ENCODE data around the gene PACS2.

PACS2 gene

DNA sequence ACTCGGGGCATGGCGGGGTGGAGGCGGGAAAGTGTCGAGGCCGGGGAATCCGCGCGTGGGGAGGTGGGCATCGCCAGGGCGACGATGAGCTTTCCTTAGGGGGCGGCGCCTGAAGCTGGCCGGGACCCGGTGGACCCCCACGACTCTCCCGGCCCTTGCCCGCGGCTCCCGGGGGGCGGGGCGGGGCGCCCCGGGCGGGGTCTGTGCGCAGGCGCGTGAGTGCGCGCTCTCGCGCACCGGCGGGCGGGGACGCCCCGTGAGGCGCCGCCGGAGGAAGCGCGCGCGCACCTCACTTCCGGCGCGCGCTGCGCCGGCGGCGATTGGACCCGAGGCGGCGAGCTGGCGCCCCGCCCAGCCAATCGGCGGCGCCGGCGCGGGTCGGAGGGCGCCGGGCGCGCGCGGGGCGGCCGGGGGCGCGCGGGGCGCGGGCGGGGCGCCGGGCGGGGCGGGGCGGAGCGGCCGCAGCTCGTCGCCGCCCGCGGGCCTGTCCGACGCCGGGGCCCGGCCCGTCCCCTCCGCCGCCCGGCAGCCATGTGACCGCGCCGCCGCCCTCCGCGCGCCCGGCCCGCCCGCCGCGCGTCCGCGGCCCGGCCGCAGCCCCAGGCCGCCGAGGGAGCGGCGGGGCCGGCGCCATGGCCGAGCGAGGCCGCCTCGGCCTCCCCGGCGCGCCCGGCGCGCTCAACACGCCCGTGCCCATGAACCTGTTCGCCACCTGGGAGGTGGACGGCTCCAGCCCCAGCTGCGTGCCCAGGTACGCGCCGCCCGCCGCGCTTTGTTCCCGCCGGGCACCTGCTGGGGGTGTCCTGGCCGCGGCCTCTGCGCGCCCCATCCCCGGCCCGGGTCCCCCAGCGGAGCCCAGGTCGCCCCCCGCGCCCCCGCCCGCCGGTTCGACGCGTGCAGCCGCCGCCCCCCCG, at the start of gene PACS2:
PACS2 (plus strand) TSS at position 462 of the 914 bp plus-strand sequence; CDS start at position 633, 171 bp downstream.
- TF ChIP-seq CTCF (IDR thresholded peaks at IDR 0.05; ENCODE audit: low read depth, low read length, missing control alignments), result no peak
- peak within 1 kb of the TSS; percentile 64 for H3K4me3 ChIP-seq (replicated peaks; ENCODE audit: low read depth, low read length)
- no peak for DNase-seq (ENCODE audit: extremely low read depth, low read depth)

GRCh38 chr14:105267820-105268548, 46.6 kb upstream of the PACS2 start:
- no peak for DNase-seq (ENCODE audit: extremely low read depth, low read depth)
- no peak for TF ChIP-seq CTCF (IDR thresholded peaks at IDR 0.05; ENCODE audit: low read depth, low read length, missing control alignments)
- H3K4me3 ChIP-seq (replicated peaks; ENCODE audit: low read depth, low read length), result no peak overlapping the region

GRCh38 chr14:105268736-105269354, 45.7 kb upstream of the PACS2 start:
- DNase-seq (ENCODE audit: extremely low read depth, low read depth), result no peak
- H3K4me3 ChIP-seq (replicated peaks; ENCODE audit: low read depth, low read length), result no peak overlapping the region
- no peak for TF ChIP-seq CTCF (IDR thresholded peaks at IDR 0.05; ENCODE audit: low read depth, low read length, missing control alignments)

GRCh38 chr14:105269405-105269804, 45.1 kb upstream of the PACS2 start:
- no peak for TF ChIP-seq CTCF (IDR thresholded peaks at IDR 0.05; ENCODE audit: low read depth, low read length, missing control alignments)
- H3K4me3 ChIP-seq (replicated peaks; ENCODE audit: low read depth, low read length), result no peak overlapping the region
- DNase-seq (ENCODE audit: extremely low read depth, low read depth), result no peak

DNA sequence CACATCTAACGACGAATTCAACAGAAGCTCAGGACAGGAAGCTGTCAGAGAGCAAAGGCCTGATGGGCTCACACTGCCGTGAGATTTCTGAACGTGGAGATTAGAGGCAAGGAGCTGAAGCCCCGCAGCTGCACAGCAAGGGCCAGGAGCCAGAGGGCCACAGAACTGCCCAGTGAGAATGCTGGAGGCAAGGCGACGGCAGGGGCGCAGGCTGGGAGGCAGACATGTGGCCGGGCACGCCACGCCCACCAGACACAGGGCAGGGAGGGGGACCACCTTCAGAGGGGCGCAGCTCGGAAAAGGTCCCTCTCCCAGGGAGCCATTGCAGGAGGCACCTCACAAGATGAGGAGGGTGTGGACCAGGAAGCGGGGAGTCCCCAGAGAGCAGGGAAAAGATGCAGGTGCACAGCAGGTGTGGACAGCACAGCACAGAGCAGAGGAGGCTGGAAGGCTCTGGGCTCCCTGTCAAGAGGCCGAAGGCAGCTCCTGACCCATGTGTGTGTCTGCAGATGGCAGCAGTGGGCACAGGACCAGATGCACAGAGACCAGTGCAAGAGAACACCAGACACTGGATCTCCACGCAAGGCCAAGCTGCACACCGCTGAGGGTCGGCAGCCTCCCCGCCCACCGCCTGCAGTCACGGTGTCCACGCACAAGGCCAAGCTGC, 43.2 kb upstream of the PACS2 start:
- DNase-seq (ENCODE audit: extremely low read depth, low read depth), result no peak
- no peak for TF ChIP-seq CTCF (IDR thresholded peaks at IDR 0.05; ENCODE audit: low read depth, low read length, missing control alignments)
- no peak overlapping the region for H3K4me3 ChIP-seq (replicated peaks; ENCODE audit: low read depth, low read length)

- no peak for DNase-seq (ENCODE audit: extremely low read depth, low read depth)
- no peak for TF ChIP-seq CTCF (IDR thresholded peaks at IDR 0.05; ENCODE audit: low read depth, low read length, missing control alignments)
- no peak overlapping the region for H3K4me3 ChIP-seq (replicated peaks; ENCODE audit: low read depth, low read length)
These were observed 41.9 kb upstream of the PACS2 start for GRCh38 chr14:105272623-105273022.
